HepG2 (cell line): ENCODE data around the gene UBXN2A. TPM values are rescaled to one million over a fixed set of nuclear protein-coding genes. Genes with fewer than 3 reads are reported as not detected.

Source experiments
- MYC ChIP-seq: sonication (generic); formaldehyde crosslinking; IDR thresholded peaks from 2 replicates; pipeline ENCODE4 v1.9.0; 2021; ENCODE audit warnings: missing genetic modification reagents, borderline replicate concordance
- NR2F1 ChIP-seq, 2 experiments: fragments of 450-650 bp in 1 of 2; formaldehyde crosslinking in 1 of 2; IDR thresholded peaks; 2 replicates each; pipeline versions ENCODE4 v1.5.0 to v1.6.1; 2016 to 2020; ENCODE audit warnings: mild to moderate bottlenecking in 1 of 2, missing compliant biosample characterization in 1 of 2, missing genetic modification reagents in 1 of 2, moderate library complexity in 1 of 2
- SATB2 ChIP-seq: sonication (generic); formaldehyde crosslinking; IDR thresholded peaks from 2 replicates; pipeline ENCODE4 v1.5.0; 2020; ENCODE audit warnings: missing genetic modification reagents
- TOPORS ChIP-seq: sonication (generic); formaldehyde crosslinking; IDR thresholded peaks from 2 replicates; pipeline ENCODE4 v1.8.0; 2023; ENCODE audit warnings: mild to moderate bottlenecking, missing genetic modification reagents
- YEATS2 ChIP-seq: sonication (generic); formaldehyde crosslinking; IDR thresholded peaks from 2 replicates; pipeline ENCODE4 v1.4.0; 2020; ENCODE audit warnings: missing genetic modification reagents, borderline replicate concordance
- ZFP36 ChIP-seq: fragments of 150-350 bp; IDR thresholded peaks from 2 replicates; pipeline ENCODE4 v1.6.1; 2018; ENCODE audit warnings: borderline replicate concordance, low read length, low read depth; ENCODE audit not compliant: partially characterized antibody
- ZNF12 ChIP-seq: sonication (generic); formaldehyde crosslinking; IDR thresholded peaks from 2 replicates; pipeline ENCODE4 v1.5.0; 2020; ENCODE audit warnings: missing genetic modification reagents
- ZNF160 ChIP-seq: sonication (generic); formaldehyde crosslinking; IDR thresholded peaks from 2 replicates; pipeline ENCODE4 v1.8.0; 2022; ENCODE audit warnings: mild to moderate bottlenecking, inconsistent platforms, missing genetic modification reagents
- ZNF292 ChIP-seq: sonication (generic); formaldehyde crosslinking; IDR thresholded peaks from 2 replicates; pipeline ENCODE4 v1.8.1; 2022; ENCODE audit warnings: mild to moderate bottlenecking, low read depth, missing genetic modification reagents, borderline replicate concordance
- ZNF772 ChIP-seq: sonication (generic); formaldehyde crosslinking; IDR thresholded peaks from 2 replicates; pipeline ENCODE4 v1.5.0; 2020; ENCODE audit warnings: mild to moderate bottlenecking, missing genetic modification reagents
- polyA plus RNA-seq, 8 experiments: library from polyadenylated mRNA; depleted of rRNA in 3 of 8; stranded (reverse) in 7 of 8; unstranded in 1 of 8; fragments of >200 nt; fragmentation: Illumina TruSeq in 4 of 8; extraction: Trizol in 4 of 8; gene quantifications; 2 replicates each; pipeline versions ENCODE4 v1.2.1 to v1.2.3, GENCODE V29; 2011 to 2016; ENCODE audit warnings: low read depth in 4 of 8, missing spikeins in 1 of 8, mixed read lengths in 1 of 8; ENCODE audit not compliant: insufficient read depth in 1 of 8
- total RNA-seq, 5 experiments: library from RNA; depleted of rRNA; stranded (reverse); fragments of >200 nt; fragmentation: Illumina TruSeq; extraction: Trizol; gene quantifications; 2 replicates each; pipeline ENCODE4 v1.2.3, GENCODE V29; 2016; ENCODE audit warnings: low read depth in 1 of 5
- TF ChIP-seq, protein P1 (sequence below): sonication (generic); formaldehyde crosslinking; IDR thresholded peaks from 2 replicates; pipeline ENCODE4 v1.5.1; 2020; ENCODE audit warnings: missing genetic modification reagents, mild to moderate bottlenecking, borderline replicate concordance
- TF ChIP-seq, protein P2 (sequence below): sonication (generic); formaldehyde crosslinking; IDR thresholded peaks from 2 replicates; pipeline ENCODE4 v1.8.1; 2023; ENCODE audit warnings: mild to moderate bottlenecking, moderate library complexity, missing genetic modification reagents
- TF ChIP-seq, protein P3 (sequence below): fragments of 450-650 bp; IDR thresholded peaks from 2 replicates; pipeline ENCODE4 v1.6.1; 2017
- TF ChIP-seq, protein P4 (sequence below): sonication (generic); formaldehyde crosslinking; IDR thresholded peaks from 2 replicates; pipeline ENCODE4 v1.4.0; 2020; ENCODE audit warnings: missing genetic modification reagents
- TF ChIP-seq, protein P5 (sequence below): sonication (generic); formaldehyde crosslinking; IDR thresholded peaks from 2 replicates; pipeline ENCODE4 v1.4.0; 2020; ENCODE audit warnings: missing genetic modification reagents

The UBXN2A gene
- total and polyA plus RNA-seq, 2 of the 13 experiments (the other 11 are each of a cell fraction or from before 2014, with no cell fraction given), result 8.3 to 20.9 TPM

DNA sequence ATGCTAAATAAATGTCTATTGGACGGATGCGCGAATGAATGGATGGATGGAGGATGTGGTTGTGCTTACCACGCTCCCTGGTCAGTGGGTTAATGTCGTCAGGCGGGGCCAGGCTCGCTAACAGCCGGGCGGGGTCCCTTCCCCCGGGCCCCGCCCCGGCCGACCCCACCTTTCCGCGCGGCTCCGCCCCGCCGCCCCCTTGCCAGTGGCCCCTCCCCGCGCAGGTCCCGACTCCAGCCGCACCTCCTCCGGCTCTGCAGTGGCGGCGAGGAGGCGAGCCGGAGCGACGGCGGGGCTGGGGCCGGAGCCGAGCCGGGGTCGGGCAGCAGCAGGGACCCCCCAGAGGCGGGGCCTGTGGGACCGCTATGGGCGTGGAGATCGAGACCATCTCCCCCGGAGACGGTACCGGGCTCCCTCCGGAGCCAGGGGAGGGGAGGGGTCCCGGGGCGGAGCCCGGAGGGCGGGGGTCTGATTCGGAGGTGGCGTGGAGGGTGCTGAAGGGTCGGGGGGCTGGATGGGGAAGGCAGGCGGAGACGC is 109.3 kb downstream of the UBXN2A start, which contains the start of gene FKBP1B (continued):
- TF ChIP-seq TOPORS (no peak), ZNF12 (CRISPR knock-in tag) (0 out of 2 replicates have a peak, but pooled peaks have one; percentile 35), ZNF292 (CRISPR knock-in tag) (no peak), MYC (CRISPR knock-in tag) (no peak), SATB2 (CRISPR knock-in tag) (no peak), NR2F1 (CRISPR knock-in tag; IDR thresholded peaks at IDR 0.05) (no peak), ZNF772 (CRISPR knock-in tag) (0 out of 2 replicates have a peak, but pooled peaks have one; percentile 21), ZFP36 (no peak), ZNF160 (no peak), YEATS2 (CRISPR knock-in tag) (no peak)
- TF ChIP-seq, protein P1, sequence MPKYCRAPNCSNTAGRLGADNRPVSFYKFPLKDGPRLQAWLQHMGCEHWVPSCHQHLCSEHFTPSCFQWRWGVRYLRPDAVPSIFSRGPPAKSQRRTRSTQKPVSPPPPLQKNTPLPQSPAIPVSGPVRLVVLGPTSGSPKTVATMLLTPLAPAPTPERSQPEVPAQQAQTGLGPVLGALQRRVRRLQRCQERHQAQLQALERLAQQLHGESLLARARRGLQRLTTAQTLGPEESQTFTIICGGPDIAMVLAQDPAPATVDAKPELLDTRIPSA (CRISPR knock-in tag), result no peak
- TF ChIP-seq, protein P2, sequence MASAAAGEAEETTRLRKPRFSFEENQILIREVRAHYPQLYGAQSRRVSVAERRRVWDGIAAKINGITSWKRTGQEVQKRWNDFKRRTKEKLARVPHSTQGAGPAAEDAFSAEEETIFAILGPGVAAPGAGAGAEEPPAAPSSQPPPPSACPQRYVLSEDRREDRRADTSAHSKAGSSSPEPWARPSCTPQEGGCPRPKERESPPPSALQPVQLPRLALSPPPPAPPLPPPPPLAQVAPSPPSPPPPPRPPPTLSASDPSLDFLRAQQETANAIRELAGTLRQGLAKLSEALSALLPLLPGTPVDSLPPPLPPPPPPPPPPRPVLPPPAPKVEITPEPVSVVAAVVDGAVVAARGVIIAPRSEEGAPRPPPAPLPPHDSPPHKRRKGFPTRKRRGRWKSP (CRISPR knock-in tag), result peak; percentile 54; the same call in 1 of the 2 replicates
- TF ChIP-seq, protein P3, sequence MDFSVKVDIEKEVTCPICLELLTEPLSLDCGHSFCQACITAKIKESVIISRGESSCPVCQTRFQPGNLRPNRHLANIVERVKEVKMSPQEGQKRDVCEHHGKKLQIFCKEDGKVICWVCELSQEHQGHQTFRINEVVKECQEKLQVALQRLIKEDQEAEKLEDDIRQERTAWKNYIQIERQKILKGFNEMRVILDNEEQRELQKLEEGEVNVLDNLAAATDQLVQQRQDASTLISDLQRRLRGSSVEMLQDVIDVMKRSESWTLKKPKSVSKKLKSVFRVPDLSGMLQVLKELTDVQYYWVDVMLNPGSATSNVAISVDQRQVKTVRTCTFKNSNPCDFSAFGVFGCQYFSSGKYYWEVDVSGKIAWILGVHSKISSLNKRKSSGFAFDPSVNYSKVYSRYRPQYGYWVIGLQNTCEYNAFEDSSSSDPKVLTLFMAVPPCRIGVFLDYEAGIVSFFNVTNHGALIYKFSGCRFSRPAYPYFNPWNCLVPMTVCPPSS, result no peak
- TF ChIP-seq, protein P4, sequence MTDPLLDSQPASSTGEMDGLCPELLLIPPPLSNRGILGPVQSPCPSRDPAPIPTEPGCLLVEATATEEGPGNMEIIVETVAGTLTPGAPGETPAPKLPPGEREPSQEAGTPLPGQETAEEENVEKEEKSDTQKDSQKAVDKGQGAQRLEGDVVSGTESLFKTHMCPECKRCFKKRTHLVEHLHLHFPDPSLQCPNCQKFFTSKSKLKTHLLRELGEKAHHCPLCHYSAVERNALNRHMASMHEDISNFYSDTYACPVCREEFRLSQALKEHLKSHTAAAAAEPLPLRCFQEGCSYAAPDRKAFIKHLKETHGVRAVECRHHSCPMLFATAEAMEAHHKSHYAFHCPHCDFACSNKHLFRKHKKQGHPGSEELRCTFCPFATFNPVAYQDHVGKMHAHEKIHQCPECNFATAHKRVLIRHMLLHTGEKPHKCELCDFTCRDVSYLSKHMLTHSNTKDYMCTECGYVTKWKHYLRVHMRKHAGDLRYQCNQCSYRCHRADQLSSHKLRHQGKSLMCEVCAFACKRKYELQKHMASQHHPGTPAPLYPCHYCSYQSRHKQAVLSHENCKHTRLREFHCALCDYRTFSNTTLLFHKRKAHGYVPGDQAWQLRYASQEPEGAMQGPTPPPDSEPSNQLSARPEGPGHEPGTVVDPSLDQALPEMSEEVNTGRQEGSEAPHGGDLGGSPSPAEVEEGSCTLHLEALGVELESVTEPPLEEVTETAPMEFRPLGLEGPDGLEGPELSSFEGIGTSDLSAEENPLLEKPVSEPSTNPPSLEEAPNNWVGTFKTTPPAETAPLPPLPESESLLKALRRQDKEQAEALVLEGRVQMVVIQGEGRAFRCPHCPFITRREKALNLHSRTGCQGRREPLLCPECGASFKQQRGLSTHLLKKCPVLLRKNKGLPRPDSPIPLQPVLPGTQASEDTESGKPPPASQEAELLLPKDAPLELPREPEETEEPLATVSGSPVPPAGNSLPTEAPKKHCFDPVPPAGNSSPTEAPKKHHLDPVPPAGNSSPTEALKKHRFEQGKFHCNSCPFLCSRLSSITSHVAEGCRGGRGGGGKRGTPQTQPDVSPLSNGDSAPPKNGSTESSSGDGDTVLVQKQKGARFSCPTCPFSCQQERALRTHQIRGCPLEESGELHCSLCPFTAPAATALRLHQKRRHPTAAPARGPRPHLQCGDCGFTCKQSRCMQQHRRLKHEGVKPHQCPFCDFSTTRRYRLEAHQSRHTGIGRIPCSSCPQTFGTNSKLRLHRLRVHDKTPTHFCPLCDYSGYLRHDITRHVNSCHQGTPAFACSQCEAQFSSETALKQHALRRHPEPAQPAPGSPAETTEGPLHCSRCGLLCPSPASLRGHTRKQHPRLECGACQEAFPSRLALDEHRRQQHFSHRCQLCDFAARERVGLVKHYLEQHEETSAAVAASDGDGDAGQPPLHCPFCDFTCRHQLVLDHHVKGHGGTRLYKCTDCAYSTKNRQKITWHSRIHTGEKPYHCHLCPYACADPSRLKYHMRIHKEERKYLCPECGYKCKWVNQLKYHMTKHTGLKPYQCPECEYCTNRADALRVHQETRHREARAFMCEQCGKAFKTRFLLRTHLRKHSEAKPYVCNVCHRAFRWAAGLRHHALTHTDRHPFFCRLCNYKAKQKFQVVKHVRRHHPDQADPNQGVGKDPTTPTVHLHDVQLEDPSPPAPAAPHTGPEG (CRISPR knock-in tag), result no peak
- TF ChIP-seq, protein P5, sequence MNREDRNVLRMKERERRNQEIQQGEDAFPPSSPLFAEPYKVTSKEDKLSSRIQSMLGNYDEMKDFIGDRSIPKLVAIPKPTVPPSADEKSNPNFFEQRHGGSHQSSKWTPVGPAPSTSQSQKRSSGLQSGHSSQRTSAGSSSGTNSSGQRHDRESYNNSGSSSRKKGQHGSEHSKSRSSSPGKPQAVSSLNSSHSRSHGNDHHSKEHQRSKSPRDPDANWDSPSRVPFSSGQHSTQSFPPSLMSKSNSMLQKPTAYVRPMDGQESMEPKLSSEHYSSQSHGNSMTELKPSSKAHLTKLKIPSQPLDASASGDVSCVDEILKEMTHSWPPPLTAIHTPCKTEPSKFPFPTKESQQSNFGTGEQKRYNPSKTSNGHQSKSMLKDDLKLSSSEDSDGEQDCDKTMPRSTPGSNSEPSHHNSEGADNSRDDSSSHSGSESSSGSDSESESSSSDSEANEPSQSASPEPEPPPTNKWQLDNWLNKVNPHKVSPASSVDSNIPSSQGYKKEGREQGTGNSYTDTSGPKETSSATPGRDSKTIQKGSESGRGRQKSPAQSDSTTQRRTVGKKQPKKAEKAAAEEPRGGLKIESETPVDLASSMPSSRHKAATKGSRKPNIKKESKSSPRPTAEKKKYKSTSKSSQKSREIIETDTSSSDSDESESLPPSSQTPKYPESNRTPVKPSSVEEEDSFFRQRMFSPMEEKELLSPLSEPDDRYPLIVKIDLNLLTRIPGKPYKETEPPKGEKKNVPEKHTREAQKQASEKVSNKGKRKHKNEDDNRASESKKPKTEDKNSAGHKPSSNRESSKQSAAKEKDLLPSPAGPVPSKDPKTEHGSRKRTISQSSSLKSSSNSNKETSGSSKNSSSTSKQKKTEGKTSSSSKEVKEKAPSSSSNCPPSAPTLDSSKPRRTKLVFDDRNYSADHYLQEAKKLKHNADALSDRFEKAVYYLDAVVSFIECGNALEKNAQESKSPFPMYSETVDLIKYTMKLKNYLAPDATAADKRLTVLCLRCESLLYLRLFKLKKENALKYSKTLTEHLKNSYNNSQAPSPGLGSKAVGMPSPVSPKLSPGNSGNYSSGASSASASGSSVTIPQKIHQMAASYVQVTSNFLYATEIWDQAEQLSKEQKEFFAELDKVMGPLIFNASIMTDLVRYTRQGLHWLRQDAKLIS (CRISPR knock-in tag), result no peak
